Aorta (tissue), 5 donors: ENCODE results near the gene LAMTOR1. TPM values are rescaled to one million over a fixed set of nuclear protein-coding genes. Genes with fewer than 3 reads are reported as not detected.

Source experiments
- ATAC-seq: fragments of 200-7000 bp; cut with Tn5 transposase; one replicate; pipeline ENCODE4 v1.9.1; 2022; ENCODE audit warnings: moderate library complexity; ENCODE audit not compliant: low FRiP score
- DNase-seq, 2 donors: peaks; one replicate each; pipeline ENCODE4 v3.0.0-alpha.2; 2020
- H3K27ac ChIP-seq, 2 donors: one replicate each; pipeline ENCODE4 v1.5.1; 2013; ENCODE audit warnings: low read length in 2 of 2, mild to moderate bottlenecking in 2 of 2, moderate library complexity in 2 of 2, control low read depth in 1 of 2, inconsistent platforms in 1 of 2, low read depth in 1 of 2
- H3K27me3 ChIP-seq, 2 donors: one replicate each; pipeline ENCODE4 v1.6.1; 2013; ENCODE audit warnings: control low read depth in 1 of 2, low read length in 1 of 2, mild to moderate bottlenecking in 1 of 2, moderate library complexity in 1 of 2; ENCODE audit not compliant: insufficient read depth in 2 of 2, control insufficient read depth in 1 of 2
- H3K36me3 ChIP-seq, 2 donors: one replicate each; pipeline ENCODE4 v1.6.1; 2013; ENCODE audit warnings: control low read depth in 1 of 2, low read length in 1 of 2, mild to moderate bottlenecking in 1 of 2; ENCODE audit not compliant: insufficient read depth in 2 of 2, control insufficient read depth in 1 of 2
- H3K4me1 ChIP-seq, 2 donors: one replicate each; pipeline ENCODE4 v1.6.1; 2013; ENCODE audit warnings: low read length in 2 of 2, control low read depth in 1 of 2, mild to moderate bottlenecking in 1 of 2, moderate library complexity in 1 of 2; ENCODE audit not compliant: insufficient read depth in 2 of 2, control insufficient read depth in 1 of 2
- H3K4me3 ChIP-seq, 2 donors: one replicate each; pipeline ENCODE4 v1.5.1; 2013; ENCODE audit warnings: low read length in 2 of 2, control low read depth in 1 of 2, mild to moderate bottlenecking in 1 of 2
- H3K9me3 ChIP-seq: one replicate; pipeline ENCODE4 v1.6.1; 2013; ENCODE audit warnings: mild to moderate bottlenecking, low read length; ENCODE audit not compliant: control insufficient read depth
- WGBS, 2 donors: extraction: QIAGEN DNeasy Blood & Tissue Kit; methylation state at CpG; one replicate each; pipeline ENCODE4 v1.1.7; 2013; 5-methylcytosine and 5-hydroxymethylcytosine counted together
- intact Hi-C, 2 donors: fragments of 100-400 bp; cut with DNase I; formaldehyde crosslinking; loops; one replicate each; pipeline versions ENCODE4 v1.14.2 to v1.15.0; 2022
- polyA plus RNA-seq, 2 donors: library from polyadenylated mRNA; stranded (reverse); fragments of 200-250 nt; gene quantifications; one replicate each; pipeline ENCODE4 v1.2.3, GENCODE V29; 2013
- total RNA-seq, 2 donors: library from RNA; stranded (reverse); fragmentation: NEBNext Ultra II Directional; extraction: Animal tissue kit (Norgen Biotek cat#: 25700); gene quantifications; one replicate each; pipeline ENCODE4 v1.2.1, GENCODE V29; 2021
- donor health status: healthy with polysubstance abuse.
- donor health status: Bipolar disorder and iron deficiency.
- donor health status: DM: no; HTN: no; CAD: no.
- donor health status: DM: no; HTN: no; CAD: no.
- donor health status: DM: yes; HTN: yes; CAD: no.

LAMTOR1 gene
- total and polyA plus RNA-seq, 4 donors, result 61.1 to 160 (median 81.4) TPM

DNA sequence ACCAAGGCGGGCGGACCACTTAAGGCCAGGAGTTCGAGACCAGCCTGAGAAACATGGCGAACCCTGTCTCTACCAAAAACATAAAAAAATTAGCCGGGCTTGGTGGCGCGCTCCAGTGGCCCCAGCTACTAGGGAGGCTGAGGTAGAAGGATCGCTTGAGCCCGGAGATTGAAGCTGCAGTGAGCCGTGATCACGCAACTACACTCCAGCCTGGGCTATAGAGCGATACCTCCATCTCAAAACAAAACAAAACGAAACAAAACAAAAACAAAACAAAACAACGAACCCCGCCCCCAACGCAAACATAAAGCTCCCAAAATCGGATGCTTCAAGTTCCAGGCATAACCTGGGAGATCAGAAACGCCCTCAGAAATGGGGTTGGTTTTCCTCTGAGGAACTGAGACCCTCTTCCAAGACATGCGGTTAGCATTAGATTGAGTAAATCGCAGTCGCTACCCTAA, 21.9 kb downstream of the LAMTOR1 start:
- intact Hi-C loops, result no loop called here
- DNase-seq (no peak), ATAC-seq (no peak)
- no peaks in the 10 kb centered on the region for H3K27me3 ChIP-seq
- peak overlapping the region in 1 of 2 donors; percentile 58 for H3K4me3 ChIP-seq
- H3K27ac ChIP-seq, result peak overlapping the region in 1 of 2 donors; percentile 68
- H3K36me3 ChIP-seq, result no peaks in the 10 kb centered on the region
- no peaks in the 10 kb centered on the region for H3K4me1 ChIP-seq
- H3K9me3 ChIP-seq, result no peaks in the 10 kb centered on the region
- 67 to 72% methylated on average over 21 of the region's 21 CpGs for WGBS, 2 donors

GRCh38 chr11:72080326-72081183, 22.5 kb downstream of the LAMTOR1 start, which contains the start of the genes LRRC51 and NUMA1:
LRRC51 (plus strand) TSS chr11:72080850; CDS start chr11:72089084, 8,234 bp downstream.
NUMA1 (minus strand) TSS chr11:72080542; CDS start chr11:72035943, 44,599 bp downstream.
- Histone ChIP-seq H3K4me1 (no peaks in the 10 kb centered on the region), H3K36me3 (no peaks in the 10 kb centered on the region), H3K9me3 (no peaks in the 10 kb centered on the region), H3K27me3 (no peaks in the 10 kb centered on the region), H3K27ac (peak within 1 kb of the TSS; percentile 7 to 88), H3K4me3 (peak within 1 kb of the TSS; percentile 62 to 96)
- DNase-seq, result peak; percentile 99 to 100
- intact Hi-C loops, result loop anchor here in 1 of 2 donors (1.0 kb wide), 2 partner anchors 23 to 39 kb away; partner anchors contain the start of gene LAMTOR1
- WGBS, 2 donors, result 0% methylated on average over 58 to 60 of the region's 60 CpGs
- ATAC-seq, result peak; percentile 99

DNA sequence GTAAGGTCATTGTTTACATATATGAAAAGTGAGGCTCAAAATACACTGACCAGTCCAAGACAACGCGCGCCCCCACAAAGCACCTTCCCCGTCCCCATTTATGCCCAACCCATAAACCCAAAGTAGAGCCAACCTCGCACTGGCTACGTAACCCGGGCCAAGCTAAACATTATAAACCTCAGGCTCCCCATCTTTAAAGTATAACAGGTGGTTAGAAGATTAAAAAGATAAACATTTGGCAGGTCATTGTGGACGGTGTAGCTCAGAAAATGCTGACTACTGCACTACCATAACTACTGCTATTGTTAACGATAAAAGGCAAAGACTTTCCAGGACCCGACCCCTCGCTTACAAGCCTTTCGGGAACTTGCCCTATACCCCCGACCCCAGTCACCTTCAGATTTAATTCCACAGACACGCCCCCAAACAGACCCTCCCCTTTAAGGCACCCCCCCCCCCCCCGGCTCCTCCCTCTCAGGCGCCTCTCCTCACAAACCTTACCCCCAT, 23.2 kb downstream of the LAMTOR1 start:
- intact Hi-C loops, result loop anchor here (1.0 to 5.0 kb wide), 3 partner anchors 23 to 39 kb away; partner anchors contain the start of gene LAMTOR1 (in 1 of the 2)
- Histone ChIP-seq H3K9me3 (no peaks in the 10 kb centered on the region), H3K4me1 (no peaks in the 10 kb centered on the region), H3K36me3 (no peaks in the 10 kb centered on the region), H3K4me3 (peak overlapping the region; percentile 62 to 96), H3K27ac (peak overlapping the region; percentile 7 to 88), H3K27me3 (no peaks in the 10 kb centered on the region)
- ATAC-seq, result peak; percentile 58
- DNase-seq, result no peak
- WGBS, 2 donors, result 3 to 4% methylated on average over 15 to 16 of the region's 16 CpGs

GRCh38 chr11:72078477-72078876, 24.6 kb downstream of the LAMTOR1 start:
- H3K4me3 ChIP-seq, result no peak overlapping the region
- H3K36me3 ChIP-seq, result no peaks in the 10 kb centered on the region
- intact Hi-C loops, result loop anchor here in 1 of 2 donors (5.0 kb wide), 1 partner anchor 36 kb away; no protein-coding TSS in a partner anchor
- WGBS, 2 donors, result 65 to 77% methylated on average over 6 of the region's 6 CpGs
- no peak for ATAC-seq
- peak overlapping the region; percentile 23 to 52 for H3K27ac ChIP-seq
- no peaks in the 10 kb centered on the region for H3K4me1 ChIP-seq
- H3K9me3 ChIP-seq, result no peaks in the 10 kb centered on the region
- no peaks in the 10 kb centered on the region for H3K27me3 ChIP-seq
- DNase-seq, result no peak

DNA sequence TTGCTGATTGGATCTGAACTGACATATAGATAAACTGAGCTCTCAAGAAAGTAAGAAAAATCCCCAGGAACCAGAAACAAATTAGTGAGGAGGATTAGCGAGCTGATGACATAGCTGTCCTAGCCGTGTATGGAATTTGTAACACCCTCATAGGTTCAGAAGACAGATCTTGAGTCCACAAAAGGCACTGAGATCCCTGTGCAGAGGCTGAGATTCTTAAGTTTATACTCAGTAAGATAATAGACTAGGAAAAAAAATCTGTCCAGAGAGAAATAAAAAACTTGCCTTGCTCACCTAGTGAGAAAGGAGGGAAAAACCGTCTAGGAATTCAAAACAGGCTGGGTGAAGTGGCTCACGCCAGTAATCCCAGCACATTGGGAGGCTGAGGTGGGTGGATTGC, 27.3 kb downstream of the LAMTOR1 start:
- no peak overlapping the region for H3K27ac ChIP-seq
- no peak overlapping the region for H3K4me3 ChIP-seq
- no peaks in the 10 kb centered on the region for H3K9me3 ChIP-seq
- no peak for DNase-seq
- no peaks in the 10 kb centered on the region for H3K4me1 ChIP-seq
- intact Hi-C loops, result loop anchor here in 1 of 2 donors (5.0 kb wide), 1 partner anchor 33 kb away; no protein-coding TSS in a partner anchor
- ATAC-seq, result no peak
- H3K36me3 ChIP-seq, result no peaks in the 10 kb centered on the region
- WGBS, 2 donors, result 92 to 95% methylated on average over 4 of the region's 4 CpGs
- H3K27me3 ChIP-seq, result no peaks in the 10 kb centered on the region

DNA sequence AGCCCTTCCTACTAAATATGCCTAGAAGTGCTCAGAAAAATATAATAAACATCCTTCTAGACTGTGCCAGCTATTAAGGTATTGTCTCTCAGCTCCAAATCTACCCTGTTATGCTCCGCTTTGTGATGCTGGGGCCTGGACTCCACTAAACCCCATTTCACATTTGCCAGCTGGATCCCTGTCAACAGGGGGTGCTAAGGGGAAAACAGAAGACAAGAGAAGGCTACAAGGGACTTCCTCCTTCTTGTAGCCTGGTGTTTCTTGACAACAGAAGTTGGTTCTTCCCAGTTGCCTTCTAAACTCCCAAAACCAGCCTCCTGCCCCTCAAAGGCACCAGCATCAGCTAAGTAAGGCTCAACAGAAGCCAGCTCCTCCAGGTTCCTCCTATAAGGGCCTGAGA, 28.0 kb downstream of the LAMTOR1 start:
- no peak overlapping the region for H3K4me3 ChIP-seq
- intact Hi-C loops, result loop anchor here in 1 of 2 donors (5.0 kb wide), 1 partner anchor 33 kb away; no protein-coding TSS in a partner anchor
- 93 to 96% methylated on average over 1 of the region's 1 CpG for WGBS, 2 donors
- ATAC-seq (no peak), DNase-seq (peak in 1 of 2 donors; percentile 57)
- no peaks in the 10 kb centered on the region for H3K9me3 ChIP-seq
- no peaks in the 10 kb centered on the region for H3K4me1 ChIP-seq
- H3K27ac ChIP-seq, result no peak overlapping the region
- no peaks in the 10 kb centered on the region for H3K36me3 ChIP-seq
- H3K27me3 ChIP-seq, result no peaks in the 10 kb centered on the region

GRCh38 chr11:72072348-72072747, 30.7 kb downstream of the LAMTOR1 start:
- Histone ChIP-seq H3K27ac (peak overlapping the region in 1 of 2 donors; percentile 40), H3K36me3 (no peaks in the 10 kb centered on the region), H3K27me3 (no peaks in the 10 kb centered on the region), H3K9me3 (no peaks in the 10 kb centered on the region), H3K4me3 (no peak overlapping the region), H3K4me1 (peaks cover 0 to 3% of the 10 kb centered on the region in 2 donors)
- intact Hi-C loops, result no loop called here
- ATAC-seq (no peak), DNase-seq (no peak)
- WGBS, 2 donors, result 69 to 76% methylated on average over 3 of the region's 3 CpGs

- ATAC-seq (no peak), DNase-seq (no peak)
- Histone ChIP-seq H3K27ac (peak overlapping the region; percentile 67 to 87), H3K36me3 (no peaks in the 10 kb centered on the region), H3K4me3 (no peak overlapping the region), H3K9me3 (no peaks in the 10 kb centered on the region), H3K27me3 (no peaks in the 10 kb centered on the region), H3K4me1 (peaks cover 0 to 5% of the 10 kb centered on the region in 2 donors)
- WGBS, 2 donors, result 69 to 71% methylated on average over 7 of the region's 7 CpGs
- intact Hi-C loops, result no loop called here
These were observed 32.6 kb downstream of the LAMTOR1 start for GRCh38 chr11:72070491-72070890.
